ENCODE data around the gene CPT1B. TPM values are rescaled to one million over a fixed set of nuclear protein-coding genes. Genes with fewer than 3 reads are reported as not detected.

The CPT1B gene
- total RNA-seq, 1 donor from 2014 or later: 60.7 TPM

GRCh38 chr22:50527921-50528681 is 50.1 kb downstream of the CPT1B start:
- Mint-ChIP-seq H3K36me3 (ENCODE audit: unreplicated experiment) (peaks cover 4% of the 10 kb centered on the region), H3K9me3 (ENCODE audit: unreplicated experiment) (no peaks in the 10 kb centered on the region), H3K27me3 (ENCODE audit: unreplicated experiment) (peaks cover 6% of the 10 kb centered on the region), H3K4me1 (ENCODE audit: unreplicated experiment) (peaks cover 27% of the 10 kb centered on the region), H3K4me3 (ENCODE audit: unreplicated experiment) (peak overlapping the region; percentile 65), H3K27ac (ENCODE audit: unreplicated experiment) (no peak overlapping the region)
- no peak for TF ChIP-seq CTCF (IDR thresholded peaks at IDR 0.05)
- no peak for DNase-seq (ENCODE audit: extremely low spot score, unreplicated experiment)

- peak overlapping the region; percentile 65 for H3K4me3 Mint-ChIP-seq (ENCODE audit: unreplicated experiment)
- no peak for DNase-seq (ENCODE audit: extremely low spot score, unreplicated experiment)
- no peaks in the 10 kb centered on the region for H3K27me3 Mint-ChIP-seq (ENCODE audit: unreplicated experiment)
- peaks cover 4% of the 10 kb centered on the region for H3K36me3 Mint-ChIP-seq (ENCODE audit: unreplicated experiment)
- TF ChIP-seq CTCF (IDR thresholded peaks at IDR 0.05): no peak
- H3K27ac Mint-ChIP-seq (ENCODE audit: unreplicated experiment): peak overlapping the region; percentile 68
- H3K4me1 Mint-ChIP-seq (ENCODE audit: unreplicated experiment): peaks cover 27% of the 10 kb centered on the region
- no peaks in the 10 kb centered on the region for H3K9me3 Mint-ChIP-seq (ENCODE audit: unreplicated experiment)
These were observed 51.1 kb downstream of the CPT1B start for GRCh38 chr22:50526834-50527801.

- H3K27me3 Mint-ChIP-seq (ENCODE audit: unreplicated experiment): no peaks in the 10 kb centered on the region
- peak overlapping the region; percentile 65 for H3K4me3 Mint-ChIP-seq (ENCODE audit: unreplicated experiment)
- H3K9me3 Mint-ChIP-seq (ENCODE audit: unreplicated experiment): no peaks in the 10 kb centered on the region
- peaks cover 4% of the 10 kb centered on the region for H3K36me3 Mint-ChIP-seq (ENCODE audit: unreplicated experiment)
- peak; percentile 75 for TF ChIP-seq CTCF (IDR thresholded peaks at IDR 0.05)
- peaks cover 27% of the 10 kb centered on the region for H3K4me1 Mint-ChIP-seq (ENCODE audit: unreplicated experiment)
- DNase-seq (ENCODE audit: extremely low spot score, unreplicated experiment): peak; percentile 92
- peak overlapping the region; percentile 68 for H3K27ac Mint-ChIP-seq (ENCODE audit: unreplicated experiment)
These were observed 52.0 kb downstream of the CPT1B start for GRCh38 chr22:50526108-50526833.

- DNase-seq (ENCODE audit: extremely low spot score, unreplicated experiment): no peak
- H3K9me3 Mint-ChIP-seq (ENCODE audit: unreplicated experiment): no peaks in the 10 kb centered on the region
- peaks cover 4% of the 10 kb centered on the region for H3K36me3 Mint-ChIP-seq (ENCODE audit: unreplicated experiment)
- TF ChIP-seq CTCF (IDR thresholded peaks at IDR 0.05): peak; percentile 38
- no peak overlapping the region for H3K27ac Mint-ChIP-seq (ENCODE audit: unreplicated experiment)
- peak overlapping the region; percentile 83 for H3K4me3 Mint-ChIP-seq (ENCODE audit: unreplicated experiment)
- H3K27me3 Mint-ChIP-seq (ENCODE audit: unreplicated experiment): no peaks in the 10 kb centered on the region
- peaks cover 24% of the 10 kb centered on the region for H3K4me1 Mint-ChIP-seq (ENCODE audit: unreplicated experiment)
These were observed 52.4 kb downstream of the CPT1B start for GRCh38 chr22:50525858-50526107.

All from osteocyte (in vitro differentiated cells).